HCT116 (cell line): Measurements from ENCODE around the gene KRT82. TPM values are rescaled to one million over a fixed set of nuclear protein-coding genes. Genes with fewer than 3 reads are reported as not detected.

Experiments
- ATAC-seq: fragments of 200-7000 bp; cut with Tn5 transposase; 2 replicates; pipeline ENCODE4 v1.9.1; 2020; ENCODE audit warnings: mild to moderate bottlenecking, moderate library complexity
- BruUV-seq: library from RNA; stranded (reverse); fragments of 400-500 nt; replicated peaks from 2 replicates; lab custom pipeline; 2021; lab: Mats Ljungman, UMichigan
- CTCF ChIA-PET: fragments of 300-600 bp; sonication (Branson Sonifier 250); formaldehyde crosslinking; loops from one replicate; lab custom pipeline; 2021; ENCODE audit warnings: antibody characterized with exemption; lab: Charles Lee
- POLR2A ChIA-PET: fragments of 300-600, 350-600 bp; sonication (Branson Sonifier 250); formaldehyde crosslinking; loops from one replicate; lab custom pipeline; 2021; ENCODE audit warnings: antibody characterized with exemption; lab: Charles Lee
- RAD21 ChIA-PET, 2 experiments: fragments of 300-600 bp; sonication (Branson Sonifier 250); formaldehyde crosslinking; loops; one replicate each; lab custom pipeline; 2023; ENCODE audit warnings: low total read pairs in 2 of 2; ENCODE audit not compliant: uncharacterized antibody in 2 of 2, unreplicated experiment in 2 of 2, low non-redundant PET in 1 of 2; lab: Charles Lee
- DNase-seq: peaks from one replicate; pipeline ENCODE4 v3.0.0-alpha.2; 2010; ENCODE audit warnings: low read depth, low spot score
- H2AFZ ChIP-seq: fragments of 200-600 bp; shearing (Covaris generic), sonication (generic); 2 replicates; pipeline ENCODE4 v1.6.1; 2017; ENCODE audit warnings: low read depth, mixed run types, mixed read lengths, antibody characterized with exemption, low read length; ENCODE audit not compliant: poor library complexity, severe bottlenecking
- H3K27ac ChIP-seq: 2 replicates; pipeline ENCODE4 v1.5.1; 2012; ENCODE audit warnings: low read depth, low read length
- H3K27me3 ChIP-seq: fragments of 200-600 bp; sonication (generic); 2 replicates; pipeline ENCODE4 v1.6.1; 2016; ENCODE audit warnings: mixed run types, low read length, mixed read lengths; ENCODE audit not compliant: insufficient read depth
- H3K36me3 ChIP-seq, 2 experiments: fragments of 200-500 bp in 1 of 2; fragments of 200-600 bp in 1 of 2; sonication (Bioruptor generic) in 1 of 2; sonication (generic) in 1 of 2; 2 replicates each; pipeline versions ENCODE4 v1.5.1 to v1.6.1; 2014 to 2016; ENCODE audit warnings: low read length in 2 of 2, inconsistent platforms in 1 of 2, mixed read lengths in 1 of 2, mixed run types in 1 of 2; ENCODE audit not compliant: insufficient read depth in 2 of 2, control insufficient read depth in 1 of 2
- H3K4me1 ChIP-seq, 2 experiments: fragments of 200-600 bp in 1 of 2; sonication (generic) in 1 of 2; 2 replicates each; pipeline versions ENCODE4 v1.5.1 to v1.6.1; 2012 to 2017; ENCODE audit warnings: low read length in 2 of 2, inconsistent platforms in 1 of 2, mild to moderate bottlenecking in 1 of 2, mixed read lengths in 1 of 2, mixed run types in 1 of 2, moderate library complexity in 1 of 2; ENCODE audit not compliant: insufficient read depth in 2 of 2, control insufficient read depth in 1 of 2
- H3K4me2 ChIP-seq: fragments of 200-600 bp; sonication (generic); 2 replicates; pipeline ENCODE4 v1.6.1; 2017; ENCODE audit warnings: mixed run types, low read length, mixed read lengths
- H3K4me3 ChIP-seq, 2 experiments: fragments of 200-600 bp in 1 of 2; sonication (generic) in 1 of 2; replicated peaks in 1 of 2; 2 replicates each; pipeline ENCODE4 v1.5.1; 2011 to 2016; ENCODE audit warnings: low read length in 2 of 2, control low read depth in 1 of 2, low read depth in 1 of 2, mild to moderate bottlenecking in 1 of 2, mixed read lengths in 1 of 2, mixed run types in 1 of 2
- H3K79me2 ChIP-seq: fragments of 200-600 bp; sonication (generic); 2 replicates; pipeline ENCODE4 v1.6.1; 2017; ENCODE audit warnings: mild to moderate bottlenecking, mixed run types, low read length, moderate library complexity, mixed read lengths; ENCODE audit not compliant: insufficient read depth
- H3K9ac ChIP-seq: fragments of 200-600 bp; sonication (generic); 2 replicates; pipeline ENCODE4 v1.6.1; 2016; ENCODE audit warnings: low read length, mixed read lengths
- H3K9me2 ChIP-seq: fragments of 200-600 bp; sonication (generic), shearing (Covaris generic); 2 replicates; pipeline ENCODE4 v1.6.1; 2017; ENCODE audit warnings: mixed run types, mild to moderate bottlenecking, moderate library complexity; ENCODE audit not compliant: insufficient read depth
- H3K9me3 ChIP-seq, 2 experiments: fragments of 200-500 bp in 1 of 2; fragments of 200-600 bp in 1 of 2; sonication (Bioruptor generic) in 1 of 2; sonication (generic) in 1 of 2; 2 replicates each; pipeline ENCODE4 v1.6.1; 2014 to 2017; ENCODE audit warnings: low read length in 2 of 2, mixed read lengths in 2 of 2, inconsistent platforms in 1 of 2, low read depth in 1 of 2, mild to moderate bottlenecking in 1 of 2, mixed run types in 1 of 2, moderate library complexity in 1 of 2; ENCODE audit not compliant: control insufficient read depth in 1 of 2, insufficient read depth in 1 of 2
- H4K20me1 ChIP-seq: fragments of 200-600 bp; sonication (generic), shearing (Covaris generic); 2 replicates; pipeline ENCODE4 v1.6.1; 2017; ENCODE audit warnings: mixed run types, mild to moderate bottlenecking, moderate library complexity; ENCODE audit not compliant: insufficient read depth
- ATF3 ChIP-seq: IDR thresholded peaks from 2 replicates; pipeline ENCODE4 v1.6.1; 2012
- CEBPB ChIP-seq: IDR thresholded peaks from 2 replicates; pipeline ENCODE4 v1.6.1; 2012; ENCODE audit warnings: low read depth
- CTCF ChIP-seq, 3 experiments: fragments of 200-600 bp in 1 of 3; sonication (generic) in 1 of 3; IDR thresholded peaks in 2 of 3; conservative IDR thresholded peaks in 1 of 3; 2 replicates each; pipeline ENCODE4 v1.5.1; 2012 to 2017; ENCODE audit warnings: low read depth in 2 of 3, low read length in 2 of 3, antibody characterized with exemption in 1 of 3, borderline replicate concordance in 1 of 3, control low read depth in 1 of 3, mild to moderate bottlenecking in 1 of 3, mixed read lengths in 1 of 3, mixed run types in 1 of 3, moderate library complexity in 1 of 3; ENCODE audit not compliant: insufficient read depth in 1 of 3
- EZH2phosphoT487 ChIP-seq: fragments of 200-600 bp; IDR thresholded peaks from 2 replicates; pipeline ENCODE4 v1.6.1; 2018; ENCODE audit warnings: antibody characterized with exemption, borderline replicate concordance
- FOSL1 ChIP-seq: IDR thresholded peaks from 2 replicates; pipeline ENCODE4 v1.6.1; 2012; ENCODE audit warnings: low read depth
- JUND ChIP-seq: IDR thresholded peaks from 2 replicates; pipeline ENCODE4 v1.6.1; 2012
- POLR2A ChIP-seq: IDR thresholded peaks from 2 replicates; pipeline ENCODE4 v1.7.0; 2011; ENCODE audit warnings: borderline replicate concordance; ENCODE audit not compliant: insufficient read depth, insufficient read length; ENCODE audit errors: extremely low read depth
- SIN3A ChIP-seq: IDR thresholded peaks from 2 replicates; pipeline ENCODE4 v1.6.1; 2012; ENCODE audit warnings: low read depth
- SP1 ChIP-seq: IDR thresholded peaks from 2 replicates; pipeline ENCODE4 v1.6.1; 2012; ENCODE audit warnings: low read depth
- SRF ChIP-seq: IDR thresholded peaks from 2 replicates; pipeline ENCODE4 v1.6.1; 2012; ENCODE audit warnings: low read depth
- TCF7L2 ChIP-seq: IDR thresholded peaks from 2 replicates; pipeline ENCODE4 v1.7.0; 2011; ENCODE audit warnings: borderline replicate concordance, inconsistent platforms; ENCODE audit not compliant: insufficient read depth, insufficient read length; ENCODE audit errors: extremely low read depth
- YY1 ChIP-seq: IDR thresholded peaks from 2 replicates; pipeline ENCODE4 v1.6.1; 2011; ENCODE audit warnings: low read length, low read depth, moderate library complexity, mild to moderate bottlenecking; ENCODE audit not compliant: insufficient replicate concordance; ENCODE audit errors: extremely low read depth
- ZFX ChIP-seq: fragments of 450-650 bp; IDR thresholded peaks from 2 replicates; pipeline ENCODE4 v1.6.1; 2017
- ZNF274 ChIP-seq: fragments of 200-500 bp; sonication (Bioruptor generic); IDR thresholded peaks from 2 replicates; pipeline ENCODE4 v1.6.1; 2014; ENCODE audit warnings: mild to moderate bottlenecking, low read depth, low read length, inconsistent platforms
- intact Hi-C: fragments of 100-400 bp; cut with micrococcal nuclease; formaldehyde crosslinking; loops from 2 replicates; pipeline ENCODE4 v1.10.0; 2022
- total RNA-seq: library from RNA; stranded (reverse); gene quantifications from one replicate; pipeline ENCODE4 v1.2.1, GENCODE V29; 2021; ENCODE audit not compliant: unreplicated experiment
- TF ChIP-seq, protein P1 (sequence below): IDR thresholded peaks from 2 replicates; pipeline ENCODE4 v1.6.1; 2011; ENCODE audit warnings: mild to moderate bottlenecking, low read length, moderate library complexity; ENCODE audit not compliant: insufficient replicate concordance; ENCODE audit errors: extremely low read depth
- TF ChIP-seq, protein P2 (sequence below): IDR thresholded peaks from 2 replicates; pipeline ENCODE4 v1.6.1; 2012; ENCODE audit warnings: low read depth

The KRT82 gene
- total RNA-seq, 1 experiment from 2014 or later, result not detected

GRCh38 chr12:52381206-52381605 lies 24.9 kb downstream of the KRT82 start:
- no peak overlapping the region for H3K4me2 ChIP-seq
- no peak overlapping the region for H3K4me3 ChIP-seq
- intact Hi-C loops, result no loop called here
- BruUV-seq, result no TSS peak
- H3K79me2 ChIP-seq, result no peaks in the 10 kb centered on the region
- no peak overlapping the region for H2AFZ ChIP-seq
- no peaks in the 10 kb centered on the region for H4K20me1 ChIP-seq
- no peaks in the 10 kb centered on the region for H3K36me3 ChIP-seq
- no peaks in the 10 kb centered on the region for H3K4me1 ChIP-seq
- no peaks in the 10 kb centered on the region for H3K27me3 ChIP-seq
- DNase-seq (no peak), ATAC-seq (no peak)
- H3K27ac ChIP-seq, result no peak overlapping the region
- no peaks in the 10 kb centered on the region for H3K9me3 ChIP-seq
- ChIA-PET CTCF (interaction anchor here (1.0 to 2.9 kb wide), 6 partner anchors 8 to 496 kb away, joined by 4 to 16 read pairs (median 8); no protein-coding TSS in a partner anchor), RAD21 (no interaction called here), POLR2A (no interaction called here)
- TF ChIP-seq ZNF274 (no peak), SIN3A (no peak), SRF (no peak), CTCF (IDR thresholded peaks at IDR 0.05 in 2 of 3, conservative IDR thresholded peaks at IDR 0.05 in 1 of 3; ENCODE audit: borderline replicate concordance in 1 of 3, insufficient read depth in 1 of 3, low read depth in 2 of 3, low read length in 2 of 3) (no peak), EZH2phosphoT487 (no peak), POLR2A (no peak), FOSL1 (no peak), SP1 (no peak), YY1 (no peak), ZFX (no peak), ATF3 (no peak), CEBPB (no peak), JUND (no peak), TCF7L2 (no peak)
- TF ChIP-seq, protein P1, sequence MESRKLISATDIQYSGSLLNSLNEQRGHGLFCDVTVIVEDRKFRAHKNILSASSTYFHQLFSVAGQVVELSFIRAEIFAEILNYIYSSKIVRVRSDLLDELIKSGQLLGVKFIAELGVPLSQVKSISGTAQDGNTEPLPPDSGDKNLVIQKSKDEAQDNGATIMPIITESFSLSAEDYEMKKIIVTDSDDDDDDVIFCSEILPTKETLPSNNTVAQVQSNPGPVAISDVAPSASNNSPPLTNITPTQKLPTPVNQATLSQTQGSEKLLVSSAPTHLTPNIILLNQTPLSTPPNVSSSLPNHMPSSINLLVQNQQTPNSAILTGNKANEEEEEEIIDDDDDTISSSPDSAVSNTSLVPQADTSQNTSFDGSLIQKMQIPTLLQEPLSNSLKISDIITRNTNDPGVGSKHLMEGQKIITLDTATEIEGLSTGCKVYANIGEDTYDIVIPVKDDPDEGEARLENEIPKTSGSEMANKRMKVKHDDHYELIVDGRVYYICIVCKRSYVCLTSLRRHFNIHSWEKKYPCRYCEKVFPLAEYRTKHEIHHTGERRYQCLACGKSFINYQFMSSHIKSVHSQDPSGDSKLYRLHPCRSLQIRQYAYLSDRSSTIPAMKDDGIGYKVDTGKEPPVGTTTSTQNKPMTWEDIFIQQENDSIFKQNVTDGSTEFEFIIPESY, result no peak
- TF ChIP-seq, protein P2, sequence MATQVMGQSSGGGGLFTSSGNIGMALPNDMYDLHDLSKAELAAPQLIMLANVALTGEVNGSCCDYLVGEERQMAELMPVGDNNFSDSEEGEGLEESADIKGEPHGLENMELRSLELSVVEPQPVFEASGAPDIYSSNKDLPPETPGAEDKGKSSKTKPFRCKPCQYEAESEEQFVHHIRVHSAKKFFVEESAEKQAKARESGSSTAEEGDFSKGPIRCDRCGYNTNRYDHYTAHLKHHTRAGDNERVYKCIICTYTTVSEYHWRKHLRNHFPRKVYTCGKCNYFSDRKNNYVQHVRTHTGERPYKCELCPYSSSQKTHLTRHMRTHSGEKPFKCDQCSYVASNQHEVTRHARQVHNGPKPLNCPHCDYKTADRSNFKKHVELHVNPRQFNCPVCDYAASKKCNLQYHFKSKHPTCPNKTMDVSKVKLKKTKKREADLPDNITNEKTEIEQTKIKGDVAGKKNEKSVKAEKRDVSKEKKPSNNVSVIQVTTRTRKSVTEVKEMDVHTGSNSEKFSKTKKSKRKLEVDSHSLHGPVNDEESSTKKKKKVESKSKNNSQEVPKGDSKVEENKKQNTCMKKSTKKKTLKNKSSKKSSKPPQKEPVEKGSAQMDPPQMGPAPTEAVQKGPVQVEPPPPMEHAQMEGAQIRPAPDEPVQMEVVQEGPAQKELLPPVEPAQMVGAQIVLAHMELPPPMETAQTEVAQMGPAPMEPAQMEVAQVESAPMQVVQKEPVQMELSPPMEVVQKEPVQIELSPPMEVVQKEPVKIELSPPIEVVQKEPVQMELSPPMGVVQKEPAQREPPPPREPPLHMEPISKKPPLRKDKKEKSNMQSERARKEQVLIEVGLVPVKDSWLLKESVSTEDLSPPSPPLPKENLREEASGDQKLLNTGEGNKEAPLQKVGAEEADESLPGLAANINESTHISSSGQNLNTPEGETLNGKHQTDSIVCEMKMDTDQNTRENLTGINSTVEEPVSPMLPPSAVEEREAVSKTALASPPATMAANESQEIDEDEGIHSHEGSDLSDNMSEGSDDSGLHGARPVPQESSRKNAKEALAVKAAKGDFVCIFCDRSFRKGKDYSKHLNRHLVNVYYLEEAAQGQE, result no peak
- no peak overlapping the region for H3K9ac ChIP-seq
- H3K9me2 ChIP-seq, result no peaks in the 10 kb centered on the region
